Ovary (tissue), 3 donors: ENCODE data around the gene TNK1.

Experiments
- POLR2A ChIP-seq: fragments of 450-650 bp; IDR thresholded peaks from one replicate; pipeline ENCODE4 v1.6.1; 2017; ENCODE audit warnings: antibody characterized with exemption, mild to moderate bottlenecking, moderate library complexity
- TF ChIP-seq, protein P1 (sequence below), 3 donors: fragments of 450-650 bp in 2 of 3; fragments of 200-600 bp in 1 of 3; IDR thresholded peaks; one replicate each; pipeline versions ENCODE4 v1.5.1 to v1.8.0; 2016 to 2022; ENCODE audit warnings: antibody characterized with exemption in 3 of 3, mild to moderate bottlenecking in 1 of 3
- donor health status: DM: no; HTN: no; CAD: no.

- TF ChIP-seq POLR2A, result no peak
- TF ChIP-seq, protein P1, sequence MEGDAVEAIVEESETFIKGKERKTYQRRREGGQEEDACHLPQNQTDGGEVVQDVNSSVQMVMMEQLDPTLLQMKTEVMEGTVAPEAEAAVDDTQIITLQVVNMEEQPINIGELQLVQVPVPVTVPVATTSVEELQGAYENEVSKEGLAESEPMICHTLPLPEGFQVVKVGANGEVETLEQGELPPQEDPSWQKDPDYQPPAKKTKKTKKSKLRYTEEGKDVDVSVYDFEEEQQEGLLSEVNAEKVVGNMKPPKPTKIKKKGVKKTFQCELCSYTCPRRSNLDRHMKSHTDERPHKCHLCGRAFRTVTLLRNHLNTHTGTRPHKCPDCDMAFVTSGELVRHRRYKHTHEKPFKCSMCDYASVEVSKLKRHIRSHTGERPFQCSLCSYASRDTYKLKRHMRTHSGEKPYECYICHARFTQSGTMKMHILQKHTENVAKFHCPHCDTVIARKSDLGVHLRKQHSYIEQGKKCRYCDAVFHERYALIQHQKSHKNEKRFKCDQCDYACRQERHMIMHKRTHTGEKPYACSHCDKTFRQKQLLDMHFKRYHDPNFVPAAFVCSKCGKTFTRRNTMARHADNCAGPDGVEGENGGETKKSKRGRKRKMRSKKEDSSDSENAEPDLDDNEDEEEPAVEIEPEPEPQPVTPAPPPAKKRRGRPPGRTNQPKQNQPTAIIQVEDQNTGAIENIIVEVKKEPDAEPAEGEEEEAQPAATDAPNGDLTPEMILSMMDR (IDR thresholded peaks at IDR 0.05), result no peak
Measured at GRCh38 chr17:7393613-7394451, 12.9 kb downstream of the TNK1 start.
